Amniotic epithelial cell (primary cell): ENCODE measurements around the gene DTWD1.
"Not testable (repeated sequence)": the region's sequence is repeated elsewhere in the genome, so short reads cannot be mapped to it uniquely, and the experiment has no call there.

ENCODE experiments used
- DNase-seq: peaks from one replicate; pipeline ENCODE4 v3.0.0-alpha.2; 2010; ENCODE audit warnings: low read depth

Gene DTWD1

GRCh38 chr15:49620658-49621368 lies at the start of gene DTWD1, which contains the start of gene FAM227B:
TSS of gene DTWD1 (plus strand) at chr15:49621048. CDS start at chr15:49625168, 4,120 bp downstream.
TSS of gene FAM227B (minus strand) at chr15:49620818. CDS start at chr15:49615171, 5,647 bp downstream.
- peak; percentile 98 for DNase-seq

GRCh38 chr15:49573421-49573820 lies 47.4 kb upstream of the DTWD1 start:
- DNase-seq: no peak

- DNase-seq: no peak
Measured at GRCh38 chr15:49589030-49589429, 31.8 kb upstream of the DTWD1 start.

GRCh38 chr15:49592829-49593316 lies 28.0 kb upstream of the DTWD1 start:
- not testable (repeated sequence) for DNase-seq

GRCh38 chr15:49604625-49605409 lies 16.0 kb upstream of the DTWD1 start:
- no peak for DNase-seq

- DNase-seq: no peak
Measured at GRCh38 chr15:49605588-49605987, 15.3 kb upstream of the DTWD1 start.

GRCh38 chr15:49606594-49606993 lies 14.3 kb upstream of the DTWD1 start:
- no peak for DNase-seq

GRCh38 chr15:49610157-49610918 lies 10.5 kb upstream of the DTWD1 start:
- DNase-seq: peak; percentile 41

GRCh38 chr15:49612240-49612639 lies 8.6 kb upstream of the DTWD1 start:
- not testable (repeated sequence) for DNase-seq

- no peak for DNase-seq
Measured at GRCh38 chr15:49619226-49619625, 1.6 kb upstream of the DTWD1 start.

- DNase-seq: peak; percentile 59
Measured at GRCh38 chr15:49620199-49620598, 649 bp upstream of the DTWD1 start.

GRCh38 chr15:49621401-49621811 lies 558 bp downstream of the DTWD1 start:
- DNase-seq: no peak

- no peak for DNase-seq
Measured at GRCh38 chr15:49621887-49622286, 1.0 kb downstream of the DTWD1 start.

- no peak for DNase-seq
Measured at GRCh38 chr15:49622561-49622960, 1.7 kb downstream of the DTWD1 start.

- DNase-seq: peak; percentile 45
Measured at GRCh38 chr15:49624056-49624455, 3.2 kb downstream of the DTWD1 start.

- no peak for DNase-seq
Measured at GRCh38 chr15:49625460-49626036, 4.7 kb downstream of the DTWD1 start.

GRCh38 chr15:49627407-49627877 lies 6.6 kb downstream of the DTWD1 start:
- DNase-seq: peak; percentile 86

- DNase-seq: no peak
Measured at GRCh38 chr15:49628379-49628778, 7.5 kb downstream of the DTWD1 start.

- DNase-seq: no peak
Measured at GRCh38 chr15:49637857-49638256, 17.0 kb downstream of the DTWD1 start.

GRCh38 chr15:49644364-49644794 lies 23.5 kb downstream of the DTWD1 start:
- DNase-seq: peak; percentile 39

GRCh38 chr15:49645277-49645676 lies 24.4 kb downstream of the DTWD1 start:
- no peak for DNase-seq

- peak; percentile 49 for DNase-seq
Measured at GRCh38 chr15:49645941-49646340, 25.1 kb downstream of the DTWD1 start.
